Measurements from ENCODE around the gene ADAMTS19.
"Not testable (repeated sequence)": the region's sequence is repeated elsewhere in the genome, so short reads cannot be mapped to it uniquely, and the experiment has no call there.

Gene ADAMTS19

GRCh38 chr5:129572060-129572459, 112.0 kb downstream of the ADAMTS19 start:
- in situ Hi-C loops (cut with MboI; ENCODE audit: low sequenced_read_pairs), result no loop called here

- in situ Hi-C loops (cut with MboI; ENCODE audit: low sequenced_read_pairs), result not testable (repeated sequence)
These were observed 124.4 kb downstream of the ADAMTS19 start for GRCh38 chr5:129584496-129584895.

GRCh38 chr5:129591508-129592160, 131.5 kb downstream of the ADAMTS19 start:
- in situ Hi-C loops (cut with MboI; ENCODE audit: low sequenced_read_pairs), result no loop called here

GRCh38 chr5:129593525-129593924, 133.4 kb downstream of the ADAMTS19 start:
- in situ Hi-C loops (cut with MboI; ENCODE audit: low sequenced_read_pairs), result no loop called here

- in situ Hi-C loops (cut with MboI; ENCODE audit: low sequenced_read_pairs), result no loop called here
These were observed 141.5 kb downstream of the ADAMTS19 start for GRCh38 chr5:129601576-129601975.

GRCh38 chr5:129608350-129608749, 148.3 kb downstream of the ADAMTS19 start:
- in situ Hi-C loops (cut with MboI; ENCODE audit: low sequenced_read_pairs), result no loop called here

- in situ Hi-C loops (cut with MboI; ENCODE audit: low sequenced_read_pairs), result no loop called here
These were observed 149.6 kb downstream of the ADAMTS19 start for GRCh38 chr5:129609710-129610109.

GRCh38 chr5:129616517-129616916, 156.4 kb downstream of the ADAMTS19 start:
- in situ Hi-C loops (cut with MboI; ENCODE audit: low sequenced_read_pairs), result no loop called here

GRCh38 chr5:129617206-129617605, 157.1 kb downstream of the ADAMTS19 start:
- in situ Hi-C loops (cut with MboI; ENCODE audit: low sequenced_read_pairs), result no loop called here

GRCh38 chr5:129619782-129620181, 159.7 kb downstream of the ADAMTS19 start:
- in situ Hi-C loops (cut with MboI; ENCODE audit: low sequenced_read_pairs), result no loop called here

- in situ Hi-C loops (cut with MboI; ENCODE audit: low sequenced_read_pairs), result no loop called here
These were observed 162.4 kb downstream of the ADAMTS19 start for GRCh38 chr5:129622531-129622930.

- in situ Hi-C loops (cut with MboI; ENCODE audit: low sequenced_read_pairs), result no loop called here
These were observed 169.5 kb downstream of the ADAMTS19 start for GRCh38 chr5:129629575-129629974.

- in situ Hi-C loops (cut with MboI; ENCODE audit: low sequenced_read_pairs), result no loop called here
These were observed 170.0 kb downstream of the ADAMTS19 start for GRCh38 chr5:129630101-129630500.

GRCh38 chr5:129631961-129632360, 171.9 kb downstream of the ADAMTS19 start:
- in situ Hi-C loops (cut with MboI; ENCODE audit: low sequenced_read_pairs), result no loop called here

- in situ Hi-C loops (cut with MboI; ENCODE audit: low sequenced_read_pairs), result not testable (repeated sequence)
These were observed 177.4 kb downstream of the ADAMTS19 start for GRCh38 chr5:129637501-129637900.

- in situ Hi-C loops (cut with MboI; ENCODE audit: low sequenced_read_pairs), result no loop called here
These were observed 179.2 kb downstream of the ADAMTS19 start for GRCh38 chr5:129639331-129639730.

GRCh38 chr5:129652349-129653056, 192.4 kb downstream of the ADAMTS19 start:
- in situ Hi-C loops (cut with MboI; ENCODE audit: low sequenced_read_pairs), result no loop called here

- in situ Hi-C loops (cut with MboI; ENCODE audit: low sequenced_read_pairs), result no loop called here
These were observed 192.9 kb downstream of the ADAMTS19 start for GRCh38 chr5:129653057-129653375.

- in situ Hi-C loops (cut with MboI; ENCODE audit: low sequenced_read_pairs), result no loop called here
These were observed 193.3 kb downstream of the ADAMTS19 start for GRCh38 chr5:129653442-129653841.

- in situ Hi-C loops (cut with MboI; ENCODE audit: low sequenced_read_pairs), result no loop called here
These were observed 196.9 kb downstream of the ADAMTS19 start for GRCh38 chr5:129656952-129657351.

GRCh38 chr5:129658801-129659200, 198.7 kb downstream of the ADAMTS19 start:
- in situ Hi-C loops (cut with MboI; ENCODE audit: low sequenced_read_pairs), result no loop called here

GRCh38 chr5:129661366-129662035, 201.4 kb downstream of the ADAMTS19 start:
- in situ Hi-C loops (cut with MboI; ENCODE audit: low sequenced_read_pairs), result no loop called here
